Endothelial cell of umbilical vein (primary cell): Measurements from ENCODE around the gene STRBP.

ENCODE experiments used
- CTCF ChIP-seq, 2 donors: IDR thresholded peaks; 1 replicate in 1 of 2; 2 replicates in 1 of 2; pipeline ENCODE4 v1.5.1; 2011; ENCODE audit warnings: low read length in 2 of 2, mild to moderate bottlenecking in 2 of 2, moderate library complexity in 2 of 2, control low read depth in 1 of 2, inconsistent platforms in 1 of 2, low read depth in 1 of 2; ENCODE audit not compliant: insufficient read depth in 1 of 2; ENCODE audit errors: extremely low read depth in 1 of 2
- EZH2 ChIP-seq: IDR thresholded peaks from 2 replicates; pipeline ENCODE4 v1.6.1; 2012; ENCODE audit warnings: borderline replicate concordance, low read depth, mild to moderate bottlenecking, moderate library complexity, low read length, inconsistent platforms; ENCODE audit not compliant: severe bottlenecking
- FOS ChIP-seq: IDR thresholded peaks from 2 replicates; pipeline ENCODE4 v1.6.1; 2011; ENCODE audit warnings: mild to moderate bottlenecking, low read length, moderate library complexity, borderline replicate concordance; ENCODE audit not compliant: insufficient read depth
- MYC ChIP-seq: IDR thresholded peaks from one replicate; pipeline ENCODE4 v1.6.1; 2011; ENCODE audit warnings: mild to moderate bottlenecking, low read depth, low read length
- POLR2A ChIP-seq: IDR thresholded peaks from 2 replicates; pipeline ENCODE4 v1.6.1; 2012; ENCODE audit warnings: low read depth, mild to moderate bottlenecking, control low read depth, low read length
- POLR2AphosphoS5 ChIP-seq: IDR thresholded peaks from 2 replicates; pipeline ENCODE4 v1.6.1; 2012; ENCODE audit warnings: low read depth, mild to moderate bottlenecking, control low read depth, low read length, moderate library complexity; ENCODE audit not compliant: insufficient read depth

- no peak for TF ChIP-seq POLR2A
- TF ChIP-seq CTCF (IDR thresholded peaks at IDR 0.05; ENCODE audit: extremely low read depth in 1 of 2, insufficient read depth in 1 of 2, low read depth in 1 of 2, low read length in 2 of 2) = no peak
- no peak for TF ChIP-seq EZH2
- no peak for TF ChIP-seq POLR2AphosphoS5
- TF ChIP-seq MYC = no peak
- no peak for TF ChIP-seq FOS
These were observed 146.9 kb downstream of the STRBP start for GRCh38 chr9:123121457-123121856.
